HG03175 (cell line): Measurements from ENCODE around the gene PDE7B.

Source experiments
- ATAC-seq: cut with Tn5 transposase; IDR thresholded peaks from one replicate; pipeline ENCODE4 v1.9.1; 2021; ENCODE audit warnings: mild to moderate bottlenecking, moderate library complexity; ENCODE audit not compliant: unreplicated experiment

The PDE7B gene

GRCh38 chr6:136063096-136063495 lies 211.6 kb downstream of the PDE7B start:
- ATAC-seq: no peak

- ATAC-seq: no peak
These were observed 214.5 kb downstream of the PDE7B start for GRCh38 chr6:136066005-136066404.

- ATAC-seq: no peak
These were observed 216.3 kb downstream of the PDE7B start for GRCh38 chr6:136067731-136068341.

DNA sequence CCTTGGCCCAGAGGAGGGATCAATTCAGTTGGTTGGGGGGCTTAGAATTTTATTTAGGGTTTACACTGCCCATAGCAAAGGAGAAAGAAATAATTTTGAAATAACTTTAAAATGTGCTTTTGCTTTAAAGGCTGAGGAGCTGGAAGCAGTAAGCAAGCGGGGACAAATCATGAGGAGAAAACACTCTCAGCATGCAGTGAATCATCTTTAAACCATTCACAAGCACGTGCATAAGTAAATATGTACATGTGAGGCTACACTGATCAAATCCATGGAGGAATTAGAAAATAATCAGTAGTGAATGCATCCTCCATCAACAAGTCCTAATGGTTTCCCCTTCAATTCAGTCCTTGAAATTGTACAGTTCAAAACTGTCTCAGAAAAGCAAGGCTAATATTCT lies 217.6 kb downstream of the PDE7B start:
- ATAC-seq: no peak

DNA sequence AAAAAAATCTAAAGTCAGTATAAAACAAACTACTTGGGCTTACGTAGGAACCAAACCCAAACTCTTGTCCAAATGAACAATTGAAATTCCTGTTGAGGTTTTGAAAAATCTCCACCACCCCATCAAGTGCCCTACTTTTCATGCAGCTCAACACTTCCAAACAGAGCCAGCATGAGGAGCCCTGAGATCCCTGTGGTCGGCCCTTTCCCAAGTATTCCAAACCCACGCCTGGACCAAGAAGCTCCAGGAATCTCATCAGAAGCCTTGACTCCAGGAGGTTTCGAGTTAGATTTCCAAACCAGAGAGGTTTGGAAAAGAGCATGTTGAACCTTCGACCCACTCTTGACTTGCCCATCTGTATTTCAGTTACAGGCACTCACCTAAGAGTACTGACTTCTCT lies 219.3 kb downstream of the PDE7B start:
- no peak for ATAC-seq

DNA sequence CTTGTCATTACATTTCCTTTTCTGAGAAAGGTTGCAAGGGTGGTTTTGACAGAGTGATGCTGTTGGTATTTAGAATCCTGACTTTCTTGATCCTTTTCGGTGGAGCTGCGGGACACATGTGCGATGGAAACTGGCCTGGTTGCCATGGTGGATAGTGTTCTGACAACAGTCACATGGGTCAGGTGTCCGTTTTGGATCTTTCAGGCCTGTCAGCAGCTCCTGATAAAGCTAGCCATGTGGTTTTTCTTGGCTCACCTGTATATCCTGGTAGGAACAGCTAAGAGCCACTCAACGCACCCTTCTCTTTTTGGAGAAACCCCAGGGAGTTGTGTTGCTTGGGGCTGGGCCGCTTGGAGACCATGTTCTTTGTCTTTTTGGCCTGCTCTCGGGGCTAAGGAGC lies 221.2 kb downstream of the PDE7B start:
- no peak for ATAC-seq

DNA sequence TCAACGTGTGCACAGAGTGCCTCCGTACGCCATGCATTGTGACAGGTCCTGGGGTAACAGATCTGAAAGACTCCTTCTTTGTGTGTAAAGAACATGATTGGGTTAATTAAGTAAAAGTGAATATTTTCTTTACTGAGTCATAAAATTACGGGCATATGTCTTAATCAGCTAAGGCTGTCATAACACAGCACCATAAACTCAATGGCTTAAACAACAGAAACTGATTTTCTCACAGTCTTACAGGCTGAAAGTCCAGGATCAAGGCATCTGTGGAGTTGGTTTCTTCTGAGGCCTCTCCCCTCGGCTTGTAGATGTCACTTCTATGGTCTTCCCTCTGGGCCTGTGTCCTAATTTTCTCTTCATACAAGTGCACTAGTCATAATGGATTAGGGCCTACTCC lies 221.7 kb downstream of the PDE7B start:
- ATAC-seq: no peak

- ATAC-seq: no peak
These were observed 225.0 kb downstream of the PDE7B start for GRCh38 chr6:136076496-136076895.

- ATAC-seq: no peak
These were observed 226.5 kb downstream of the PDE7B start for GRCh38 chr6:136077834-136078576.

- ATAC-seq: no peak
These were observed 228.4 kb downstream of the PDE7B start for GRCh38 chr6:136079701-136080565.

DNA sequence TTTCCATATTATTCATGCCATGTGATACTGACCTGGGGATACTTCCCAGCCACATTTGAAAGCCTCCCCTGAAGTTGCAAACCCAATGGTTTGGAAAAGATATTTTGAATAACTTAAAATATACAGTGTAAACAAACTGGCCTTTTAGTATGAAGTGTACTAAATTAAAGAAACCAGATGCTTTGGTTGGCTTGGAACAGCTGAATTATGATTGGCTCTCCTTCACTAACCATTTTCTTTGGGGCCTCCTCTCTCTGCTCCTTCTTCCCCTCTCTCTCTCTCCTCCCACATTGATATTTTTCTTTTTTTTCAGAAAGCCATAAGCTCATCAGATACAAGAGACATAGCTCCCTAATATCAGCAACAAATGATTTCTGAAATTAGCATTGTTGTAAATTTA lies 232.0 kb downstream of the PDE7B start:
- ATAC-seq: no peak

DNA sequence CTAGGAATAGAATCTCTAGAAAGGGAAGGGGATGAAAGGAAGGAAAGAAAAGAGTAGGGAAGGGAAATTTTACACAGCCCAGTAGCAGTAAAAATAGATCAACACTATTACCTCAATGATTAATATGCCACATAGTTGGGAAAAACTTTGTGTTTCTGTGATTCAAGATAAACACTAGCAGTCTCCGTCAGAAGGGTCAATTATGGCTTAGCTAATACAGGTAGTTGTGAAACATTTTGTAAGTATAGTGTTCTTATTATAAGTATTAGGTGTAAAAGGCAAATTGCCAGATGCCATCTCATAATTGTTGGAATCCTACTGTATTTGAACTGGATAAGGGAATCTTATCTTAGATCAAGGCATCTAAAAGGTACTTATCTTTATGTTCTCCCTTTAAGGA lies 232.9 kb downstream of the PDE7B start:
- ATAC-seq: no peak

DNA sequence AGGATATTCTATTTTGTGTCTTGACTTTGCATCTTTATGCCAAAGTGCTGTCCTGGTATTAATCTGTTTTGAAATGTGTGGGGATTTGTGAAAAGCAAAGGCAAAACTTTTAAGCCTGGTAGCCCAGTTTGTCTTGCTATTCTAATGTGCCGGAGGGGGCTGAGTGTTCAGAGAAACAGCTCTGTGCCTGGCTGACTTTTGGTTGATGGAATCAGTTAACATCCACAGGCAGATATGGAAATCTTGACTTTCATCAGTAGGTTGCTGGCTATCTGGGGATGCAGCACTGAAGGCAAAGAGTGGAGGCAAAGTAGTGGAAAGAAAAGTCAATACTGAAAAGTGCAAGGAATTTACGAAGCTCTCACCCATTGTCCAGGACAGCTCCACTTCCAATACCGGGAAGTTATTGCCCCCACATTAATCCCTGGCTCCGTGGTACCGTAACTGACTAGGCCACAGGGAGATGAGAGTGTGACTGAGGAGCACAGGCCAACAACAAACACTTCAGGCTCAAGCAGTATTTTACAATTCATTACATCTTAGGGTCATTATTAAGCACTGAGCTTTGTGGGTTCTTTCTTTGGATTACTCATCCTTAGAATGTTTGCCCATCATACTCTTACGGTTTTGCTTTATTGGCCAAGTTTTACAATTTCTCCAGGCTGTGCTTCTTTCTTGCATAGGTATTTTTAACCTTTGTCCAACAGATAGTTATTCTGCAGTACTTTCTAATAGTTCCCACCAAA lies 234.0 kb downstream of the PDE7B start:
- no peak for ATAC-seq

- no peak for ATAC-seq
These were observed 235.2 kb downstream of the PDE7B start for GRCh38 chr6:136086686-136087085.

- no peak for ATAC-seq
These were observed 236.5 kb downstream of the PDE7B start for GRCh38 chr6:136087986-136088385.

GRCh38 chr6:136088693-136089092 lies 237.2 kb downstream of the PDE7B start:
- no peak for ATAC-seq

DNA sequence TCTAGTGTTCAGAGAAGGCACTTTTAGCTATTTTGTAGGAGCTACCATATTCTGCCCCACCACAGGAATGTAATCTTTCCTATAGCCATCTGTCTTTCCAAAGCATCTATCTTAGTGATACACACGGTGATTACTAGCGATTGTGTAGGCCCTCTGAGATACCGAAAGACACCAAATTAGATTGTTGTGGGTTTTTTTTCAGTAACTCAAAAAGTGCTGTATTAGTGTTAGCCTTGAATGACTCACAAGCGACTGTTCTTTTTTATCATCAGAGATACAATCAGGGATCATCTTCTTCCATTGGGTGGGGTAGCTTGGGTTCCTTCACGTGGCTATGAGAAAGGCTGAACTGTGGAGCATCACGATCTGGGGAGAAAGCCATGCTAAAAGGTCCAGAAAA lies 238.4 kb downstream of the PDE7B start:
- no peak for ATAC-seq

DNA sequence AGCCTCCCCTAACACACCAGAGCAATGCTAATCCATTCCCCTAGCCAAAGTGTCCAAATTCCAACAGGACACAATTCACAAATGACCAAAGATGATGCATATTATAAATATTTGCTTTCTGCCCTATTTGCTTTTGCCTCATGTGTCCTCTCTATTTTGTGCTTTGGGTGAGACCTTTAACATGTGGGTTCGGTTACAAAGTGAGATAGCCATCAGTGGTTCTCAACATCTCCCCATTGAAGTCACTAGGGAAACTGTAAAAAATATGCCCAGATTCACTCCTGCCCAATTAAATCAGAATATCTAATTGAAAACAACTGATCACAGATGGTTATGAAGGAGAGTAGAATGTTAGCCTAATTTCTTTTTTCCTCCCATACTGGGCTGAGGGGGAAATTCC lies 239.4 kb downstream of the PDE7B start:
- ATAC-seq: no peak

DNA sequence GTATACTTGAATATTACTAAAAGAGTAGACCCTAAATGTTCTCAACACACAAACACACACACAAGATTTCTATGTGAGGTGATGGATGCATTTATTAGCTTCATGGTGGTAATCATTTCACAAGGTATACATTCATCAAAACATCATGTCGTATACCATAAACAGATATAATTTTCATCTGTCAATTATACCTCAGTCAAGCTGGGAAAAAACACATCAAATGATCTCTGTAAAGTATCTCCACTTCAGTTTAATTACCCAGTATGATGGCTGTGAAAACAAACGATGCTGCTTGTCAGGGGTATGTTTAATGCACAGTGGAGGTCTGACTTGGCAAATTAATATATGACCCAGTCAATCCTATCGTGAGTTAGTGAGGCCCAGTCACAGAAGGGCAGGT lies 241.4 kb downstream of the PDE7B start:
- ATAC-seq: no peak

DNA sequence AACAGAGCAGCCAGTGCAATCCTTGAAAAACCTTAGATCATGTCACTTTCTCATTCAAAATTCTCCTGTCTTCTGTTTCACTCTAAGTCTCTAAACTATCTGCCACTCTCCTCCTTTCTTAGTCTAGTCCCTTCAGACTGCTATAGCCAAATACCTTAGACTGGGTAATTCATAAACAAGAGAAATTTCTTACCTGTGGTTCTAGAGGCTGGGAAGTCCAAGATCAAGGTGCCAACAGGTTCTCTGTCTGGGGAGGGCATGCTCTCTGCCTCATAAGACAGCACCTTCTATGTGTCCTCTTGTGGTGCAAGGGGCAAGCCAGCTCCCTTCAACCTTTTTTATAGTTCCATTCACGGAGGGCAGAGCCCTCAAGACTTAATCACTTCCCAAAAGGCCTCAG lies 242.3 kb downstream of the PDE7B start:
- no peak for ATAC-seq

DNA sequence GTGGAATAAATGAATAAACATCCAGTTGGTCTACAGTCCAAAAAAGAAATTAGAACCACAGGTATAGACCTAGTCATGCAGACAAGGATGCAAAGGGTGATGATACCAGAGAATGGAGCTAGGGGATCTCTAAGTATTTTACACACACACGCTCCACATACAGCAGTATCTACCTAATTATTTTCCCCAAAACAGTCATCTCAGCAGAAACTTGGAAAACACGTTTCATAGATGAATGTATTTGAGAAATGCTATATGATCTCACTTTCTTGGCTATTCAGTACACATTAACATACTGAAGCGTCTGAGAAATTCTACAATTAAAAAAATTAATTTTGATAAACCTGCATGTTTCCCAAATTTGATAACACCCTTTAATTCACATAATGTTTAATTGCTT lies 243.3 kb downstream of the PDE7B start:
- ATAC-seq: no peak
